HT1080 (cell line): ENCODE measurements around the gene PTCD3. TPM values are rescaled to one million over a fixed set of nuclear protein-coding genes. Genes with fewer than 3 reads are reported as not detected.

Experiments
- DNase-seq: peaks from one replicate; pipeline ENCODE4 v3.0.0-alpha.2; 2015; ENCODE audit warnings: low read depth
- total RNA-seq: library from RNA; depleted of rRNA; stranded (reverse); fragments of >200 nt; shearing (Covaris generic); gene quantifications from 2 replicates; pipeline ENCODE4 v1.2.3, GENCODE V29; 2014

The PTCD3 gene
- total RNA-seq, 1 experiment from 2014 or later: 84.8 TPM

- DNase-seq: no peak
Measured at GRCh38 chr2:86081724-86082123, 24.3 kb upstream of the PTCD3 start.

GRCh38 chr2:86082756-86083155 lies 23.3 kb upstream of the PTCD3 start:
- no peak for DNase-seq

GRCh38 chr2:86087936-86088850 lies 17.8 kb upstream of the PTCD3 start:
- DNase-seq: no peak

- DNase-seq: no peak
Measured at GRCh38 chr2:86094229-86094628, 11.8 kb upstream of the PTCD3 start.

- DNase-seq: no peak
Measured at GRCh38 chr2:86097114-86097896, 8.7 kb upstream of the PTCD3 start.

DNA sequence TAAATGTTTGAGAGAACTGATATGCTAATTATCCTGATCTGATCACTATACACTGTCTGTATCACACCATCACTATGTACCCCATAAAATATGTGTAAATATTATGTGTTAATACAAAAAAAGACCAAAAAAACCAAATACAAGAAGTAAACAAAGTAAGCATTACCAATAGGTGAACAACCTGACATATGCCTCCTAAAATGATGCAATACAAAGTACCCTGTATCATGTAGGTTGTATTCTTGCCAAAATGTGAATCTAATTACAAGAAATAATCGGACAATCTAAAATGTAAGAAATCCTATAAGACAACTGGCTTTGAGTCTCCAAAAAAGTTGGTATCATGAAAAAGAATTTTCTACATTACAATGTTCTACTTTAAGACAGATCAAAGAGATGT lies 8.1 kb upstream of the PTCD3 start:
- DNase-seq: no peak

- no peak for DNase-seq
Measured at GRCh38 chr2:86102157-86102556, 3.9 kb upstream of the PTCD3 start.

- peak; percentile 93 for DNase-seq
Measured at GRCh38 chr2:86105252-86105968, 625 bp upstream of the PTCD3 start, which contains the start of gene POLR1A. TSS of gene POLR1A (minus strand) at chr2:86105886. CDS start at chr2:86105776, 110 bp downstream.

GRCh38 chr2:86107031-86107430 lies 996 bp downstream of the PTCD3 start:
- no peak for DNase-seq

DNA sequence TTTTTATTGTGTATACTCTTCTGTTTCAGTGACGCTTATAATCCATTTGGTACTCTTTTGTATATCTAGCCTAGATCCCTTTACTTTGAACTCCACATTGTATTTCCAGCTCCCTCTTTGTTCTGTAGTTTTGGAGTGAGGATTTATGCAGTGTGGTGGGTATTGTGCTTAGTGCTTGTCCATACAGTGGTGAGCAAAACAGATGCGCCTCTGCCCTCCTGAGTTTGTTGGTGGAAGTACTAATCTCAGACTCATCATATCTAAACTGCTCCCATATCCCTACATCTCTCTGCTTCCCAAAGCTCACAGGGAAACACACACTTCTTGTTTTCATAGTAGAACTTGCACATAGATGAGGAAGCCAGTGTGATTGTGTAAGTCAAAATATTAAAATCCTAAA lies 12.1 kb downstream of the PTCD3 start:
- no peak for DNase-seq

GRCh38 chr2:86123328-86123925 lies 17.4 kb downstream of the PTCD3 start:
- DNase-seq: no peak

DNA sequence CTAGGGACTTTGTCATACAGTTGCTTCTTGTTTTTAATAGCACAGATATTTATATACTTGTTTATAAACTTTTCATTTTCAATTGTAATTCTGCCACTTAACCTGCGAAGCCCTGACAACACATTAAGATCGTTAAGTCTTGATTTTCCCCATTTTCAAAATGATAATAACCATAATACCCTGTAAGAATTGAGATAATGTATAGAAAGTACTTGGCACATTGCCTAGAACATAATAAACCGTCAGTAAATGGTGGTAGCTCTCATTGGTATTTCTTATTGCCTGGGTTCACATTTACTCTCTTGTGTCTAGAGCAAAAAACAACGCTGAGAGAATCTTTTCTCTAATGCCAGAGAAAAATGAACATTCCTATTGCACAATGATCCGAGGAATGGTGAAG lies 18.6 kb downstream of the PTCD3 start:
- DNase-seq: no peak

- DNase-seq: no peak
Measured at GRCh38 chr2:86134709-86135108, 28.7 kb downstream of the PTCD3 start.

- no peak for DNase-seq
Measured at GRCh38 chr2:86135653-86136052, 29.6 kb downstream of the PTCD3 start.

DNA sequence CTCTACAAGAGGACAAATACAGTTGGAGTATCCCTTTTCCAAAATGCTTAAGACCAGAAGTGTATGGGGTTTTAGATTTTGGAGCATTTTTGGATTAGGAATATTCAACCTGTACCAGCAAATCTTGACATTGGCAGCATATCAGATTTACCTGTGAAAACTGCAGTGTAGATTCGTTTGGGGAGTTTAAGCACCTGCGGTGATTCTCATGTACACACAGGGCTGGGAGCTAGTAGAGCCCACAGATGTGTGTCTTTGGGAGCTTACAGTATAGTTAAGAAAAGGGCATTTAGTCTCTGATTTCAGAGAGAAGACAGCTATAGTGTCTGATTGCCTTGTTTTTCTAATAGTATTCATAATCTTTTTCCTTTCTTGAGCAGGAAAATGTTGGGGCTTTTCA lies 30.1 kb downstream of the PTCD3 start:
- DNase-seq: no peak

DNA sequence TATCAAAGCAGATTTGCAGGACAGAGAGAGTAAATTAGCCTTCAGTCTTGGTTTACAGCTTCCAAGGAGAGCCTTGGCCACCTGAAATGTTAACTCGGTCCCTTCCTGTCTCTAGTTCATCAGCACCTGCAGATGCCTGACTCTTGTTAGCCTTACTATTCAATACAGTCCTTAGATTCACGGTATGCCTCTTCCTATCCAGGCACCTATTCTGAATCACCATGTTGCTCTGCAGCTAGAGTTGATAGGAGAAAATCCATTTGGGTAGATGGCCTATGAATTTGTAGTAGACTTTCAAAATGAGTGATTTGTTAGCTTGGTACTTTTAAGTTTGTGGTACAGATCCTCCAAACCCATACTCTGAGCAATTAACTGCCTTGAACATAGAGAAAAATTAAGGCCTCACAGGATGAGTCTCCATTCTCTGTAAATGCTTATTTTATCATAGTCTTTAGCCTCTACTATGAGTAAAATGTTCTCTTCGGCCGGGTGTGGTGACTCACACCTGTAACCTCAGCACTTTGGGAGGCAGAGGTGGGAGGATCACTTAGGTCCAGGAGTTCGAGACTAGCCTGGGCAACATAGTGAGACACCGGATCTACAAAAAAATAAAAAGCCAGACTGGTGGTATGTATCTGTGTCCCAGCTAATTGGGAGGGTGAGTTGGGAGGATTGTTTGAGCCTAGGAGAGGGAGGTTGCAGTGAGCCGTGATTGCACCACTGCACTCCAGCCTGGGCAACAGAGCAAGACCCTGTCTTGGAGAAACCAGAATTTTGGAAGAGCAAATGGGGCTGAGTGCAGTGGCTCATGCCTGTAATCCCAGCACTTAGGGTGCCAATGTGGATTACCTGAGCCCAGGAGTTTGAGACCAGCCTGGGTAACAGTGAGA lies 32.9 kb downstream of the PTCD3 start:
- DNase-seq: no peak

DNA sequence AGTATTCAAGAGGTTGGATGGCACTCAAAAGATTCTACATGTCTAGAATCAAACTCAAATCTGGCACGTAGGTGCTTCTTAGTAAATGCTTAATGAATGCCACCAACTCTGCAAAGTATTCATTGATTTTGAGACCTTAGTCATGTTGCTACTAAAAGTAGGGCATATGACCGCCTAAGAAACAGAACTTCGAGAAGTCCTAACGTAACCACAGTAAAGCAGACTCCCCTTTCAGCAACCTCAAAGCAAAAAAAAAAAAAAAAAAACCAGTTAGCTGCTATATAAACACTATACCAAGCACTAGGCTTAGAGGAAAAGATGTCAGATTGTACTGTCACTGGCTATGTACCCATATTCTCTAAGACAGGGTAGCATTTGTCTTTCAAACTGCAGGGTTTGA lies 33.9 kb downstream of the PTCD3 start:
- no peak for DNase-seq

GRCh38 chr2:86140969-86141392 lies 34.9 kb downstream of the PTCD3 start:
- DNase-seq: no peak

DNA sequence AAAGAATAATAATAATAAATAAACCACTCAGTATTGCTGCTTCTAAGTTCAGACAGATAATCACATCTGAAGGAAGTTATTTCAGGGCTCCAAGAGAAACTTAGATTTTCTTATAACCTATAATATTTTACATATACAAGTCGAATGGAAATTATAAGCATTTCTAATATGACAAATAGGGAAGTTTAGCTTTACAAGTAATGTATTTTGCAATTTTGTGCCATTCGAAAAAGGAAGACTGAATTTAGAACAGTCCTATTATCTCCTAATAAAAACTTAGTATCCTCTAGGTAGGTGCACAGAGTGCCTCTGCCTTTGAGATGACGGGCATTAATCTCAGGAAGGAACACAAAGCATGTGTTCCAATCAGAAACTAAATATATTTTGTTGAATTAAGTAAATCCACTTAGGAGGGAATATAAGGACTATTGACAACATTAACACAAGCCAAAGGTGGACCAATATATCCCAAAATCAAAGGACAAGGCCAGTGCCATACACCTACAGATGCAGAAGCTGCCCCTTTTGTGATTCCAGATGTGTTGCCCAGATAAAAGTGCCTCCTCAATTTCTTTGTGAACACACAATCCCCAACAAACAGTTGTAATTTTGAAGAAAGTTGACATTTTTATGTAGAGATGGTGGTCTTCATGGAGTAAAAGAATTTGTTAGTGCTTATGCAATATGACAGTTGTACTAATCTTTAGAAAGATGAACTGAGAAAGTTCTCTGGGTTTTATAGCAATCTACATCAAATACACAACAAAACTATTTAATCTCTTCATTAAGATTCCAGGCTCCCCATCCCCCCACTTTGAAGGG lies 36.6 kb downstream of the PTCD3 start:
- no peak for DNase-seq
